IPS-20b (cell line): ENCODE results near the gene TNS4.
A peak's percentile ranks its signal among the peaks of the same experiment; 100 is the strongest.

Experiments
- H3K27ac ChIP-seq: one replicate; pipeline ENCODE4 v1.5.1; 2013; ENCODE audit warnings: low read length
- H3K27me3 ChIP-seq: 2 replicates; pipeline ENCODE4 v1.6.1; 2013; ENCODE audit warnings: mild to moderate bottlenecking, low read length, inconsistent platforms; ENCODE audit not compliant: insufficient read depth
- H3K36me3 ChIP-seq: 2 replicates; pipeline ENCODE4 v1.6.1; 2013; ENCODE audit warnings: low read depth, mild to moderate bottlenecking, inconsistent platforms, low read length, moderate library complexity; ENCODE audit not compliant: insufficient read depth
- H3K4me1 ChIP-seq: 2 replicates; pipeline ENCODE4 v1.6.1; 2013; ENCODE audit warnings: mild to moderate bottlenecking, control low read depth, inconsistent platforms, low read length, moderate library complexity; ENCODE audit not compliant: insufficient read depth
- H3K4me3 ChIP-seq: 2 replicates; pipeline ENCODE4 v1.5.1; 2013; ENCODE audit warnings: mild to moderate bottlenecking, low read length, inconsistent platforms
- H3K9ac ChIP-seq: 2 replicates; pipeline ENCODE4 v1.6.1; 2013; ENCODE audit warnings: low read depth, mild to moderate bottlenecking, inconsistent platforms, low read length, moderate library complexity
- H3K9me3 ChIP-seq: 2 replicates; pipeline ENCODE4 v1.6.1; 2013; ENCODE audit warnings: mild to moderate bottlenecking, low read depth, low read length, inconsistent platforms; ENCODE audit not compliant: insufficient read depth

Gene TNS4

GRCh38 chr17:40466298-40466971 is 35.0 kb downstream of the TNS4 start:
- H3K9me3 ChIP-seq: no peaks in the 10 kb centered on the region
- peaks cover 19% of the 10 kb centered on the region; the same call in 1 of the 2 replicates for H3K4me1 ChIP-seq
- no peaks in the 10 kb centered on the region for H3K36me3 ChIP-seq
- no peak overlapping the region for H3K9ac ChIP-seq
- H3K4me3 ChIP-seq: no peak overlapping the region
- H3K27me3 ChIP-seq: no peaks in the 10 kb centered on the region
- no peak overlapping the region for H3K27ac ChIP-seq

GRCh38 chr17:40464392-40464855 is 37.0 kb downstream of the TNS4 start:
- H3K4me1 ChIP-seq: peaks cover 15% of the 10 kb centered on the region; the same call in 1 of the 2 replicates
- no peak overlapping the region for H3K27ac ChIP-seq
- no peak overlapping the region for H3K4me3 ChIP-seq
- peak overlapping the region; percentile 11; the same call in 1 of the 2 replicates for H3K9ac ChIP-seq
- no peaks in the 10 kb centered on the region for H3K27me3 ChIP-seq
- no peaks in the 10 kb centered on the region for H3K9me3 ChIP-seq
- H3K36me3 ChIP-seq: no peaks in the 10 kb centered on the region

GRCh38 chr17:40463122-40463550 is 38.3 kb downstream of the TNS4 start:
- Histone ChIP-seq H3K9ac (peak overlapping the region; percentile 62; the same call in 1 of the 2 replicates), H3K4me1 (peaks cover 21% of the 10 kb centered on the region; the same call in 1 of the 2 replicates), H3K4me3 (no peak overlapping the region), H3K9me3 (no peaks in the 10 kb centered on the region), H3K27me3 (no peaks in the 10 kb centered on the region), H3K36me3 (no peaks in the 10 kb centered on the region), H3K27ac (peak overlapping the region; percentile 63)

GRCh38 chr17:40462343-40463121 is 38.9 kb downstream of the TNS4 start:
- no peaks in the 10 kb centered on the region; the same call in 1 of the 2 replicates for H3K36me3 ChIP-seq
- no peaks in the 10 kb centered on the region for H3K27me3 ChIP-seq
- H3K4me3 ChIP-seq: no peak overlapping the region
- peaks cover 25% of the 10 kb centered on the region; the same call in 1 of the 2 replicates for H3K4me1 ChIP-seq
- no peaks in the 10 kb centered on the region for H3K9me3 ChIP-seq
- peak overlapping the region; percentile 63 for H3K27ac ChIP-seq
- H3K9ac ChIP-seq: peak overlapping the region; percentile 62; the same call in 1 of the 2 replicates

- Histone ChIP-seq H3K4me1 (peaks cover 25% of the 10 kb centered on the region; the same call in 1 of the 2 replicates), H3K36me3 (peaks cover 6% of the 10 kb centered on the region), H3K4me3 (no peak overlapping the region), H3K27ac (peak overlapping the region; percentile 63), H3K9me3 (no peaks in the 10 kb centered on the region), H3K27me3 (no peaks in the 10 kb centered on the region), H3K9ac (no peak overlapping the region)
These were observed 39.6 kb downstream of the TNS4 start for GRCh38 chr17:40461732-40462342.

- no peak overlapping the region for H3K4me3 ChIP-seq
- no peaks in the 10 kb centered on the region for H3K9me3 ChIP-seq
- H3K9ac ChIP-seq: no peak overlapping the region
- H3K4me1 ChIP-seq: peaks cover 25% of the 10 kb centered on the region; the same call in 1 of the 2 replicates
- H3K27ac ChIP-seq: no peak overlapping the region
- no peaks in the 10 kb centered on the region for H3K27me3 ChIP-seq
- peaks cover 13% of the 10 kb centered on the region for H3K36me3 ChIP-seq
These were observed 40.3 kb downstream of the TNS4 start for GRCh38 chr17:40460968-40461731.

- no peaks in the 10 kb centered on the region for H3K27me3 ChIP-seq
- H3K27ac ChIP-seq: no peak overlapping the region
- no peaks in the 10 kb centered on the region for H3K9me3 ChIP-seq
- peaks cover 19% of the 10 kb centered on the region for H3K36me3 ChIP-seq
- no peak overlapping the region for H3K9ac ChIP-seq
- no peak overlapping the region for H3K4me3 ChIP-seq
- peaks cover 25% of the 10 kb centered on the region; the same call in 1 of the 2 replicates for H3K4me1 ChIP-seq
These were observed 40.8 kb downstream of the TNS4 start for GRCh38 chr17:40460604-40460967.

GRCh38 chr17:40459636-40460603 is 41.5 kb downstream of the TNS4 start:
- no peaks in the 10 kb centered on the region for H3K27me3 ChIP-seq
- H3K9ac ChIP-seq: no peak overlapping the region
- peaks cover 20% of the 10 kb centered on the region for H3K36me3 ChIP-seq
- H3K4me3 ChIP-seq: no peak overlapping the region
- peaks cover 25% of the 10 kb centered on the region; the same call in 1 of the 2 replicates for H3K4me1 ChIP-seq
- H3K9me3 ChIP-seq: no peaks in the 10 kb centered on the region
- no peak overlapping the region for H3K27ac ChIP-seq

GRCh38 chr17:40458851-40459482 is 42.5 kb downstream of the TNS4 start:
- Histone ChIP-seq H3K9ac (no peak overlapping the region), H3K27me3 (no peaks in the 10 kb centered on the region), H3K4me1 (peaks cover 22% of the 10 kb centered on the region; the same call in 1 of the 2 replicates), H3K36me3 (peaks cover 29% of the 10 kb centered on the region), H3K4me3 (no peak overlapping the region), H3K9me3 (no peaks in the 10 kb centered on the region), H3K27ac (no peak overlapping the region)
